Lower leg skin (tissue), 4 donors: ENCODE measurements around the gene DNMBP. TPM values are rescaled to one million over a fixed set of nuclear protein-coding genes. Genes with fewer than 3 reads are reported as not detected.

Source experiments
- DNase-seq, 2 donors: peaks; one replicate each; pipeline ENCODE4 v3.0.0-alpha.2; 2019; ENCODE audit warnings: low spot score in 2 of 2
- H3K4me3 ChIP-seq: fragments of 200-600 bp; sonication (generic); 2 replicates; pipeline ENCODE4 v1.5.1; 2017; ENCODE audit warnings: mild to moderate bottlenecking, low read depth; ENCODE audit not compliant: poor library complexity, severe bottlenecking
- CTCF ChIP-seq, 3 donors: fragments of 450-650 bp; IDR thresholded peaks; one replicate each; pipeline ENCODE4 v1.5.1; 2016; ENCODE audit warnings: antibody characterized with exemption in 3 of 3, mild to moderate bottlenecking in 3 of 3, moderate library complexity in 2 of 3
- POLR2A ChIP-seq, 2 donors: fragments of 450-650 bp; IDR thresholded peaks; one replicate each; pipeline ENCODE4 v1.6.1; 2016 to 2017; ENCODE audit warnings: antibody characterized with exemption in 2 of 2, mild to moderate bottlenecking in 1 of 2, moderate library complexity in 1 of 2
- WGBS, 2 donors: methylation state at CpG; one replicate each; pipeline ENCODE4 v1.1.5; 2018; 5-methylcytosine and 5-hydroxymethylcytosine counted together
- intact Hi-C: fragments of 100-400 bp; cut with DNase I; formaldehyde crosslinking; loops from one replicate; pipeline ENCODE4 v1.15.0; 2023; ENCODE audit warnings: low total_unique reads
- total RNA-seq, 4 donors: library from RNA; depleted of rRNA; stranded (reverse); fragments of >200 nt; gene quantifications; one replicate each; pipeline ENCODE4 v1.1.0, GENCODE V29; 2016

The DNMBP gene
- total RNA-seq, 4 donors from 2014 or later: 39.8 to 78.0 (median 61.9) TPM

- H3K4me3 ChIP-seq: no peak overlapping the region
- WGBS, 2 donors: 96 to 97% methylated on average over 5 of the region's 5 CpGs
- no peak for DNase-seq
- intact Hi-C loops: no loop called here
- no peak for TF ChIP-seq POLR2A (IDR thresholded peaks at IDR 0.05)
- no peak for TF ChIP-seq CTCF (IDR thresholded peaks at IDR 0.05)
These were observed 128.4 kb downstream of the DNMBP start for GRCh38 chr10:99881371-99881770.

GRCh38 chr10:99880080-99880835, 129.5 kb downstream of the DNMBP start:
- no peak overlapping the region for H3K4me3 ChIP-seq
- no peak for TF ChIP-seq CTCF (IDR thresholded peaks at IDR 0.05)
- no peak for TF ChIP-seq POLR2A (IDR thresholded peaks at IDR 0.05)
- WGBS, 2 donors: 84 to 86% methylated on average over 19 of the region's 19 CpGs
- no peak for DNase-seq
- intact Hi-C loops: no loop called here

DNA sequence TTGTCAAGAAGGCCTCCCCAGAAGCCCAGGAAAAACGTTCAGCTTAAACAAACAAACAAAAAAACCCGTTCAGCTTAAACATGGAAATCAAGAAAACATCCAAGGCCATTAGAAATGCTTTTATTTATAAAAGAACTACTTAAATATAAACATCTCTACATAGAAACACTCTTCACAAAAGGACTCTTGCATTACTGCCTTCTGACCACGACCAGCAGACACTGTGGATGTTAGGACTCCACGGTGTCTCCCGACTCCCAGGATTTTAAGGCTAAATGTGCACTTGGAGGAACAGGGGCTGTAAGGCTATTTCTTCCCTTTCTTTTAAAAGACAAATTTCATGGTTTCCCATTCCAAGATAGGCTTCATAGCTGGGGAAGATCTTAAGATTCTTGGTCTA, 134.3 kb downstream of the DNMBP start:
- no peak for DNase-seq
- intact Hi-C loops: no loop called here
- WGBS, 2 donors: 88 to 94% methylated on average over 5 of the region's 5 CpGs
- no peak for TF ChIP-seq CTCF (IDR thresholded peaks at IDR 0.05)
- TF ChIP-seq POLR2A (IDR thresholded peaks at IDR 0.05): no peak
- H3K4me3 ChIP-seq: no peak overlapping the region

GRCh38 chr10:99874341-99875085, 135.2 kb downstream of the DNMBP start:
- TF ChIP-seq POLR2A (IDR thresholded peaks at IDR 0.05): no peak
- TF ChIP-seq CTCF (IDR thresholded peaks at IDR 0.05): no peak
- H3K4me3 ChIP-seq: no peak overlapping the region
- intact Hi-C loops: no loop called here
- 74 to 79% methylated on average over 9 of the region's 9 CpGs for WGBS, 2 donors
- no peak for DNase-seq

DNA sequence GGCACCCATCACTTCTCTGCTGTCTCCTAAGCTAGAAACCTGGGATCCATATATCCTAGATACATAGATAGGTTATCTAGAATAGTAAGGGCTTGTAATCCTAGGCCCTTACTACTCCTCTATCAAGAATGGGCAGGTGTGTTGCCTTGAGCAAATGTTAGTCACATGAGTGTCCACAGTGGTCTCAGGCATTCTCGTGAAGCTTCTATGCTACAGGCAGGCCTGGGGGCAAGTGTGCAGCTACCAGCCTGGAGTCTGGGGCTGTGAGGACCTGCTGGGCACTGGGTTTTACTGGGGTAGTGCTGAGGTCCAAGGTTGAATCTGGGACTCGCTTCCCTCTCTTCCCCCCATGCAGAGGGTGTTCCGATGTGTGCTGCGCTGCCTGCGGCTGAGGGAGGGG, 135.9 kb downstream of the DNMBP start:
- intact Hi-C loops: no loop called here

More for the DNA sequence above, 135.9 kb downstream of the DNMBP start:
- TF ChIP-seq CTCF (IDR thresholded peaks at IDR 0.05) (no peak), POLR2A (IDR thresholded peaks at IDR 0.05) (no peak)
- H3K4me3 ChIP-seq: no peak overlapping the region
- DNase-seq: no peak
- WGBS, 2 donors: 87 to 91% methylated on average over 5 of the region's 5 CpGs
